ENCODE results near the gene MAP3K14.

MAP3K14 gene

DNA sequence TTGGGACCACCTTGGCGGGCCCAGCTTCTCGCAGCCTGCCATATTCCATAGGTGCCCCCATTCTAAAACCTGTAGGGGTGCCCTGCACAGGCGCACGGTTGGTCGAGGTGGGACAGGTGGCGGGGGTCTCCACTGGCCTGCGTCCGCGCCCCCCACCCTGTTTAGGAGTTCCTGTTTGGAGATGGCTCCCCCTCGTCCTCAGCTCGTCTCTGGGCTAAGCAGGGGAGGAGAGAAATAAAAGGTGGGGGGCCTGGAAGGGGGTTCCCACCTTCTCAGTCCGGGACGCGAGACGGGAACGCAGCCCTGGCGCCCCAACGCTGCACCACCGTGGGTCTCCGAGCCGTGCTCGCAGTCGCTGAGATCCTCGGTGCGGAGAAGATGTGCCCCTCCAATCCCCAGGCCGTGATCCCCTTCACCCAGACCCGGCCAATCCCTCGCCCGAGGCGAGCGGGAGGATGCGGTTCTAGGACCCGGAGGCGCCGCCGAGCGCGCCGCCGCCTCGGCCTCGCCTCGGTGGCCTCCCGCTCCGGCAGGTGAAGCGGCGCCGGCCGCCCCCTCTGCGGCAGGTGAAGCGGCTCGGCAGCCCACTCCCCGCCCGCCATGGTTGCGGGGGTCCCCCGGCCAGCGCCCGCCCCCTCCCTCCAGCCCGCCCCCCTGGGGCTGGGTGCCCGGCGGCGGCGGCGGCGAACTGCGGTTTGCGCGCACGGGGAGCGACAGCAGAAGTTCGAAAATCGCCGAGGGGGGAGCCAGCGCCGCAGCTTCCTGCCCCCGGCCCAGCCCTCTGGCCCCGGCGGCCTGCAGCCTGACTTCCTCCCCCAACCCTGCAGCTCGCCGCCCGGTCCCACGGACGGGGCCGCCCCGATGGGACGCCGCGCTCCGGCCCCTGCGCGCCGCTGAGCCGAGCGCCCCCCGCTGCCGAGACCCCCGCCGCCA, 95.5 kb downstream of the MAP3K14 start, which contains the start of gene FMNL1:
Gene FMNL1 (plus strand): TSS at position 805 of the 933 bp plus-strand sequence. CDS start 240 bp downstream, outside the sequence.
- DNase-seq, result peak in 4 of 5 donors; percentile 45 to 76 (median 55)

DNA sequence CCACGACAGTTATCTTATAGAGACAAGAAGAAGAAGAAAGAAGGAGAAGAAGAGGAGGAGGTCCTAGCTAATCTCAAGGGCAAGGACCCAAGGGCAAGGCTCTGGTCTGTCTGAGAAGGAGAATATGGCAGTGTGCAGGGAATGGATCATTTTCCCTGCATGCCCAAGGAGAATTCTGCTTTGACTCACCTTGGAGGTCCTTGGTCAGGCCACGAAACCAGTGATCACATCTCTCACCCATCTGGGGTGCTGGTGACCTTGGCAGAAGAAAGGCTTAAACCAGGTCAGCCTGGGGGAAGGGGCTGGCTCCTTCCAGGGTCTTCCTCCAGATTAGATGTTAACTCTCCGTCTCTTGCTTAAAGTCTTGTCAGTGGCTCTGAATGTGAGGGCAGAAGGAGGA, 96.7 kb downstream of the MAP3K14 start:
- DNase-seq, result no peak

DNA sequence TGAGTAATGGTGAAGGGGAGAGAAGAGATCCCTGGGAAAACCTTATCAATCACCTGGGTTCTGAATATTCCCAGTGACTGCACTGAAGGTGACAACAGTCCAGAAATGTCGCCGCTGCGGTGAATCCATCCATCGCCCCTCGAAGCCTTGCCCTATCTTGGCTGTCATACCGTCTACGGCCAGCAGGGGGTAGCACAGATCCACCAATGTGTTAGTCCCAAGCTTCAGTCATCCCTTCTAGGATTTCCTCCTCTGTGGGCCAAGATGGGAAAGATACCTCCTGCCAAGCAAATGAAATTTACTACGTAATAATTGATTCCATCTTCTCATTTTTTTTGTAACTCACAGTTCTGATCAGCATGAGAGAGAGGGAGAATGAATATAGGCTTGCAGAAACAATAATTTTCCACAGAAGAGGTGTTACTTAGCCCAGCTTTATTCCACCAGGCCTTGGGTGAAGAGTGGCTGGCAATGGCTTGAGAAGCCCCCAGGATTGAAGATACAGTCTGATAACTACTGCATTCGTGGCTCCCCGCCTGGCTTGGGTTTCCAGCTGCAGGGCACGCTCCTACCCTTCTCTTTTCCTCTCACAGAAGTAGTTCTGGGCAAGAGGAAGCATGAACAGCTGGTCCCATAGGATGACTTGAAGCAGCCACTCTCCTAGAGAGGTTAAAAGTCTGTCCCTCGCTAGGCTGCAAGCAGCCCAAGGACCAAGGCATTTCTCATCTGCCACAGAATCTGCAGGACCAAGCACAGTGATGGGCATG, 97.7 kb downstream of the MAP3K14 start:
- peak; percentile 63 to 87 (median 75) for DNase-seq
